Activated gamma-delta T cell treated with Interleukin-2 at 50 U/mL for 16 hours (primary cell): ENCODE data around the gene PCDHA7.
"Not testable (repeated sequence)": the region's sequence is repeated elsewhere in the genome, so short reads cannot be mapped to it uniquely, and the experiment has no call there.

Experiments
- DNase-seq: peaks from one replicate; pipeline ENCODE4 v3.0.0-alpha.2; 2020

Gene PCDHA7

GRCh38 chr5:140822281-140822629 is 11.8 kb upstream of the PCDHA7 start:
- no peak for DNase-seq

DNA sequence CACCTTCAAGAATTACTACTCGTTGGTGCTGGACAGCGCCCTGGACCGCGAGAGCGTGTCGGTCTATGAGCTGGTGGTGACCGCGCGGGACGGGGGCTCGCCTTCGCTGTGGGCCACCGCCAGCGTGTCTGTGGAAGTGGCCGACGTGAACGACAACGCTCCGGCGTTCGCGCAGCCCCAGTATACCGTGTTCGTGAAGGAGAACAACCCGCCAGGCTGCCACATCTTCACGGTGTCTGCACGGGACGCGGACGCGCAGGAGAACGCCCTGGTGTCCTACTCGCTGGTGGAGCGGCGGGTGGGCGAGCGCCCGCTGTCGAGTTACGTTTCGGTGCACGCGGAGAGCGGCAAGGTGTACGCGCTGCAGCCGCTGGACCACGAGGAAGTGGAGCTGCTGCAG is 11.1 kb upstream of the PCDHA7 start:
- DNase-seq: not testable (repeated sequence)

DNA sequence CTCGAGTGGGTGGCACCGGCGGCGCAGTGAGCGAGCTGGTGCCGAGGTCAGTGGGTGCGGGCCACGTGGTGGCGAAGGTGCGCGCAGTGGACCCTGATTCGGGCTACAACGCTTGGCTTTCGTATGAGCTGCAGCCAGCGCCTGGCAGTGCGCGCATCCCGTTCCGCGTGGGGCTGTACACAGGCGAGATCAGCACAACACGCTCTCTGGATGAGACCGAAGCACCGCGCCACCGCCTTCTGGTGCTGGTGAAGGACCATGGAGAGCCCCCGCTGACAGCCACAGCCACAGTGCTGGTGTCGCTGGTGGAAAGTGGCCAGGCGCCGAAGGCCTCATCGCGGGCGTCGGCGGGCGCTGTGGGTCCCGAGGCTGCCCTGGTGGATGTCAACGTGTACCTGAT is 10.6 kb upstream of the PCDHA7 start:
- DNase-seq: no peak

DNA sequence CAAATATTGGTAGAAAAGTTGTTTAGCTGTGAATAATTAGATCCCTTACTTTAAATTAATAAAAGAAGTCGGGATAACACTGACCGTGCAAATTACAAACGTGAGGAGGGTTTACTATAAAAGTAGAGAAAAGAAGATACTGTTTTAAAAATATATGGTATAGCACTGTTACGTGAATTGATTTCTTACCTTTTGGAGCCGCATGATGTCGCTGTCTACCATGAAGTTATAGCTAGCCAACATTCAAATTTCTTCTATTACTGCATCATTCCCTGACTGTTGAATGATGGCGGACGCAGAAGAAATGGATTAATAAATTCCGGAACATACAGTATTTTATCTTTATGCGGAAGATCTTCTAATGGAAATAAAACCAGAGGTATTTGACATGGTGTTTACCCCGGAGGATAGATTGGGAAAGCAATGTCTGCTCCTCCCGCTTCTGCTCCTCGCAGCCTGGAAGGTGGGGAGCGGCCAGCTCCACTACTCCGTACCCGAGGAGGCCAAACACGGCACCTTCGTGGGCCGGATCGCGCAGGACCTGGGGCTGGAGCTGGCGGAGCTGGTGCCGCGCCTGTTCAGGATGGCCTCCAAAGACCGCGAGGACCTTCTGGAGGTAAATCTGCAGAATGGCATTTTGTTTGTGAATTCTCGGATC is 6.2 kb upstream of the PCDHA7 start, which contains the start of gene PCDHA6:
TSS of gene PCDHA6 (plus strand) at position 257 of the 658 bp plus-strand sequence. CDS start at position 389, 132 bp downstream.
- DNase-seq: no peak

DNA sequence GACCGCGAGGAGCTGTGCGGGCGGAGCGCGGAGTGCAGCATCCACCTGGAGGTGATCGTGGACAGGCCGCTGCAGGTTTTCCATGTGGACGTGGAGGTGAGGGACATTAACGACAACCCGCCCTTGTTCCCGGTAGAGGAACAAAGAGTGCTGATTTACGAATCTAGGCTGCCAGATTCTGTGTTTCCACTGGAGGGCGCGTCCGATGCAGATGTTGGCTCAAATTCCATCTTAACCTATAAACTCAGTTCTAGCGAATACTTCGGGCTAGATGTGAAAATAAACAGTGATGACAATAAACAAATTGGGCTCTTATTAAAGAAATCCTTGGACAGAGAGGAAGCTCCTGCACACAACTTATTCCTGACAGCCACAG is 5.7 kb upstream of the PCDHA7 start:
- DNase-seq: no peak

DNA sequence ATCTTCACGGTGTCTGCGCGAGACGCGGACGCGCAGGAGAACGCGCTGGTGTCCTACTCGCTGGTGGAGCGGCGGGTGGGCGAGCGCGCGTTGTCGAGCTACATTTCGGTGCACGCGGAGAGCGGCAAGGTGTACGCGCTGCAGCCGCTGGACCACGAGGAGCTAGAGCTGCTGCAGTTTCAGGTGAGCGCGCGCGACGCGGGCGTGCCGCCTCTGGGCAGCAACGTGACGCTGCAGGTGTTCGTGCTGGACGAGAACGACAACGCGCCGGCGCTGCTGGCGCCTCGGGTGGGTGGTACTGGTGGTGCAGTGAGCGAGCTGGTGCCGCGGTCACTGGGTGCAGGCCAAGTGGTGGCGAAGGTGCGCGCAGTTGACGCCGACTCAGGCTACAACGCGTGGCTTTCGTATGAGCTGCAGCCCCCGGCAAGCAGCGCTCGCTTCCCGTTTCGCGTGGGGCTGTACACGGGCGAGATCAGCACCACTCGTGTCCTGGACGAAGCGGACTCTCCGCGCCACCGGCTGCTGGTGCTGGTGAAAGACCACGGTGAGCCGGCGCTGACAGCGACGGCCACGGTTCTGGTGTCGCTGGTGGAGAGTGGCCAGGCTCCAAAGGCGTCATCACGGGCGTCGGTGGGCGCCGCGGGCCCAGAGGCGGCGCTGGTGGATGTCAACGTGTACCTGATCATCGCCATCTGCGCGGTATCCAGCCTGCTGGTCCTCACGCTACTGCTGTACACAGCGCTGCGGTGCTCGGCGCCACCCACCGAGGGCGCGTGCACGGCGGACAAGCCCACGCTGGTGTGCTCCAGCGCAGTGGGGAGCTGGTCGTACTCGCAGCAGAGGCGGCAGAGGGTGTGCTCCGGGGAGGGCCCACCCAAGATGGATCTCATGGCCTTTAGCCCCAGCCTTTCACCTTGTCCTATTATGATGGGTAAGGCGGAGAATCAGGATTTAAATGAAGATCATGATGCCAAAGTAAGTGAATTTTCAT is 4.3 kb upstream of the PCDHA7 start:
- DNase-seq: not testable (repeated sequence)

GRCh38 chr5:140834439-140835008 is 455 bp downstream of the PCDHA7 start:
- DNase-seq: not testable (repeated sequence)

DNA sequence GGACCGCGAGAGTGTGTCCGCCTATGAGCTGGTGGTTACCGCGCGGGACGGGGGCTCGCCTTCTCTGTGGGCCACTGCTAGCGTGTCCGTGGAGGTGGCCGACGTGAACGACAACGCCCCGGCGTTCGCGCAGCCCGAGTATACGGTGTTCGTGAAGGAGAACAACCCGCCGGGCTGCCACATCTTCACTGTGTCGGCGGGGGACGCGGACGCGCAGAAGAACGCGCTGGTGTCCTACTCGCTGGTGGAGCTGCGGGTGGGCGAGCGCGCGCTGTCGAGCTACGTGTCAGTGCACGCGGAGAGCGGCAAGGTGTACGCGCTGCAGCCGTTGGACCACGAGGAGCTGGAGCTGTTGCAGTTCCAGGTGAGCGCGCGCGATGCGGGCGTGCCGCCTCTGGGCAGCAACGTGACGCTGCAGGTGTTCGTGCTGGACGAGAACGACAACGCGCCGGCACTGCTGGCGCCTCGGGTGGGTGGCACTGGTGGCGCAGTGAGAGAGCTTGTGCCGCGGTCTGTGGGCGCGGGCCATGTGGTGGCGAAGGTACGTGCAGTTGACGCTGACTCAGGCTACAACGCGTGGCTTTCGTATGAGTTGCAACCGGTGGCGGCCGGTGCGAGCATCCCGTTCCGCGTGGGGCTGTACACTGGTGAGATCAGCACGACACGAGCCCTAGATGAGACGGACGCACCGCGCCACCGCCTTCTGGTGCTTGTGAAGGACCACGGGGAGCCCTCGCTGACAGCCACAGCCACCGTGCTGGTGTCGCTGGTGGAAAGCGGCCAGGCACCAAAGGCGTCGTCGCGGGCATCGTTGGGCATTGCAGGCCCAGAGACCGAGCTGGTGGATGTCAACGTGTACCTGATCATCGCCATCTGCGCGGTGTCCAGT is 1.8 kb downstream of the PCDHA7 start:
- no peak for DNase-seq

DNA sequence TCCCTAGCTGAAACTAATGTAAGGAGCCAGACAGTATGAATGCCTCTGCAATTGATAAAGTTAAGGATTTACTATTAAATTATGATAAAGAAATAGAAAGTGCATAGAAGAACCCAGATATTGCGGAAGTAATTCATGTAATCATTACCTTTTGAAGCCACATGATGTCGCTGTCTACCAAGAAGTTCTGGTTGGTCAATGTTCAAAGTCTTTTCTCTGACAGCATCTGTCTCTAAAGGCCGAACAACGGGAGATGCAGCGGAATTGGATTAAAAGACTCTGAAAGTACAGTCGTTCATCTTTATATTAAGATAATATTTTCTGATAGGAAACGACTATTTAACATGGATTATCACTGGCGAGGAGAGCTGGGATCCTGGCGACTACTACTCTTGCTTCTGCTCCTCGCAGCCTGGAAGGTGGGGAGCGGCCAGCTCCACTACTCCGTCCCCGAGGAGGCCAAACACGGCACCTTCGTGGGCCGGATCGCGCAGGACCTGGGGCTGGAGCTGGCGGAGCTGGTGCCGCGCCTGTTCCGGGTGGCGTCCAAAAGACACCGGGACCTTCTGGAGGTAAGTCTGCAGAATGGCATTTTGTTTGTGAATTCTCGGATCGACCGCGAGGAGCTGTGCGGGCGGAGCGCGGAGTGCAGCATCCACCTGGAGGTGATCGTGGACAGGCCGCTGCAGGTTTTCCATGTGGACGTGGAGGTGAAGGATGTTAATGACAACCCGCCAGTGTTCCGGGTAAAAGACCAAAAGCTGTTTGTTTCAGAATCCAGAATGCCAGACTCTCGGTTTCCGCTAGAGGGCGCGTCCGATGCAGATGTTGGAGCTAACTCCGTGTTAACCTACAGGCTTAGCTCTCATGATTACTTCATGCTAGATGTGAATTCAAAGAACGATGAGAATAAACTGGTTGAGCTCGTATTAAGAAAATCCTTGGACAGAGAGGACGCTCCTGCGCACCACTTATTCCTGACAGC is 7.2 kb downstream of the PCDHA7 start, which contains the start of gene PCDHA8:
TSS of gene PCDHA8 (plus strand) at position 210 of the 985 bp plus-strand sequence. CDS start at position 345, 135 bp downstream.
- DNase-seq: no peak

DNA sequence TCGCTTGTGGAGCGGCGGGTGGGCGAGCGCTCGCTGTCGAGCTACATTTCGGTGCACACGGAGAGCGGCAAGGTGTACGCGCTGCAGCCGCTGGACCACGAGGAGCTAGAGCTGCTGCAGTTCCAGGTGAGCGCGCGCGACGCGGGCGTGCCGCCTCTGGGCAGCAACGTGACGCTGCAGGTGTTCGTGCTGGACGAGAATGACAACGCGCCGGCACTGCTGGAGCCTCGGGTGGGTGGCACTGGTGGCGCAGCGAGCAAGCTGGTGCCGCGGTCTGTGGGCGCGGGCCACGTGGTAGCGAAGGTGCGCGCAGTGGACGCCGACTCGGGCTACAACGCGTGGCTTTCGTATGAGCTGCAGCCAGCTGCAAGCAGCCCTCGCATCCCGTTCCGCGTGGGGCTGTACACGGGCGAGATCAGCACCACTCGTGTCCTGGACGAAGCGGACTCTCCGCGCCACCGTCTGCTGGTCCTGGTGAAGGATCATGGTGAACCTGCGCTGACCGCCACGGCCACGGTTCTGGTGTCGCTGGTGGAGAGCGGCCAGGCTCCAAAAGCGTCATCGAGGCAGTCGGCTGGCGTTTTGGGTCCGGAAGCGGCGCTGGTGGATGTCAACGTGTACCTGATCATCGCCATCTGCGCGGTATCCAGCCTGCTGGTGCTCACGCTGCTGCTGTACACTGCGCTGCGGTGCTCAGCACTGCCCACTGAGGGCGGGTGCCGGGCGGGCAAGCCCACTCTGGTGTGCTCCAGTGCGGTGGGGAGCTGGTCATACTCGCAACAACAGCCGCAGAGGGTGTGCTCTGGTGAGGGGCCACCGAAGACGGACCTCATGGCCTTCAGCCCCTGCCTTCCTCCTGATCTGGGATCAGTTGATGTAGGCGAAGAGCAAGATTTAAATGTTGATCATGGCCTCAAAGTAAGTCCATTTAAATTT is 9.0 kb downstream of the PCDHA7 start:
- DNase-seq: no peak

DNA sequence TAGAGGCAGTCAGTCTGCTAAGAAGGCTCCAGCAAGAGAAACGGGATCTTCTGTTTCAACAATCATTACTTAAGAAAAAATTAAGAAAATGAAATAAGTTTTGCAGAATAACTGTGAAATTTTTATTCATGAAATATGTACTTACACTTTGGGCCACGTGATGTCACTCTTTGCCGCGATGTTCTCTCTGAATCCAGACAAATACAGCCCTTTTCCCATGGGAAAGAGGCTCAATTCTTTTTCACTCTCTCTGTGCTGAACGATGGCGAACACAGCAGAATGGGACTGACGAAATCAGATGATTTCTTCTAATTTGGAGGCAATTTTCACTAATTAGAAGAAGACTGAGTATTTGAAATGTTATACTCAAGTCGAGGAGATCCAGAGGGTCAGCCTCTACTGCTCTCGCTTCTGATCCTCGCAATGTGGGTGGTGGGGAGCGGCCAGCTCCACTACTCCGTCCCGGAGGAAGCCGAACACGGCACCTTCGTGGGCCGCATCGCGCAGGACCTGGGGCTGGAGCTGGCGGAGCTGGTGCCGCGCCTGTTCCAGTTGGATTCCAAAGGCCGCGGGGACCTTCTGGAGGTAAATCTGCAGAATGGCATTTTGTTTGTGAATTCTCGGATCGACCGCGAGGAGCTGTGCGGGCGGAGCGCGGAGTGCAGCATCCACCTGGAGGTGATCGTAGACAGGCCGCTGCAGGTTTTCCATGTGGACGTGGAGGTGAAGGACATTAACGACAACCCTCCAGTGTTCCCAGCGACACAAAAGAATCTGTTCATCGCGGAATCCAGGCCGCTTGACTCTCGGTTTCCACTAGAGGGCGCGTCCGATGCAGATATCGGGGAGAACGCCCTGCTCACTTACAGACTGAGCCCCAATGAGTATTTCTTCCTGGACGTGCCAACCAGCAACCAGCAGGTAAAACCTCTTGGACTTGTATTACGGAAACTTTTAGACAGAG is 14.4 kb downstream of the PCDHA7 start, which contains the start of gene PCDHA9:
TSS of gene PCDHA9 (plus strand) at position 244 of the 964 bp plus-strand sequence. CDS start at position 358, 114 bp downstream.
- DNase-seq: not testable (repeated sequence)

GRCh38 chr5:140849831-140850634 is 16.0 kb downstream of the PCDHA7 start:
- DNase-seq: not testable (repeated sequence)

GRCh38 chr5:140855772-140856674 is 22.0 kb downstream of the PCDHA7 start, which contains the start of gene PCDHA10:
Gene PCDHA10, plus strand, starts transcription at chr5:140855897. Its CDS starts 152 bp downstream, at chr5:140856049.
- DNase-seq: no peak

DNA sequence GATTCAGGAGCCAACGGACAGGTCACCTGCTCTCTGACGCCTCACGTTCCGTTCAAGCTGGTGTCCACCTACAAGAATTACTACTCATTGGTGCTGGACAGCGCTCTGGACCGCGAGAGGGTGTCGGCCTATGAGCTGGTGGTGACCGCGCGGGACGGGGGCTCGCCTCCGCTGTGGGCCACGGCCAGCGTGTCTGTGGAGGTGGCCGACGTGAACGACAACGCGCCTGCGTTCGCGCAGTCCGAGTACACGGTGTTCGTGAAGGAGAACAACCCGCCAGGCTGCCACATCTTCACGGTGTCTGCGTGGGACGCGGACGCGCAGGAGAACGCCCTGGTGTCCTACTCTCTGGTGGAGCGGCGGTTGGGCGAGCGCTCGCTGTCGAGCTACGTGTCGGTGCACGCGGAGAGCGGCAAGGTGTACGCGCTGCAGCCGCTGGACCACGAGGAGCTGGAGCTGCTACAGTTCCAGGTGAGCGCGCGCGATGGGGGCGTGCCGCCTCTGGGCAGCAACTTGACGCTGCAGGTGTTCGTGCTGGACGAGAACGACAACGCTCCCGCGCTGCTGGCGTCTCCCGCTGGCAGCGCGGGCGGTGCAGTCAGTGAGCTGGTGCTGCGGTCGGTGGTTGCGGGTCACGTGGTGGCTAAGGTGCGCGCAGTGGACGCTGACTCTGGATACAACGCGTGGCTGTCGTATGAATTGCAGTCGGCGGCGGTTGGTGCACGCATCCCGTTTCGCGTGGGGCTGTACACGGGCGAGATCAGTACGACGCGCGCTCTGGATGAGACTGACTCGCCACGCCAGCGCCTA is 23.3 kb downstream of the PCDHA7 start:
- no peak for DNase-seq

DNA sequence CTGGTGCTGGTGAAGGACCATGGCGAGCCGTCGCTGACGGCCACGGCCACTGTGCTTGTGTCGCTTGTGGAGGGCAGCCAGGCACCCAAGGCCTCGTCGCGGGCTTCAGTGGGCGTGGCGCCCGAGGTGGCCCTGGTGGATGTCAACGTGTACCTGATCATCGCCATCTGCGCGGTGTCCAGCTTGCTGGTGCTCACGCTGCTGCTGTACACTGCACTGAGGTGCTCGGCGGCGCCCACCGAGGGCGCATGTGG is 23.8 kb downstream of the PCDHA7 start:
- DNase-seq: no peak
